Right lobe of liver (tissue), 6 donors: ENCODE measurements around the gene KDELR3. TPM values are rescaled to one million over a fixed set of nuclear protein-coding genes. Genes with fewer than 3 reads are reported as not detected.
A peak's percentile ranks its signal among the peaks of the same experiment; 100 is the strongest.

ENCODE experiments used
- ATAC-seq, 4 donors: fragments of 200-7000 bp; cut with Tn5 transposase; one replicate each; pipeline ENCODE4 v1.9.1; 2020; ENCODE audit warnings: mild to moderate bottlenecking in 4 of 4, moderate library complexity in 4 of 4
- DNase-seq, 3 donors: peaks; one replicate each; pipeline ENCODE4 v3.0.0-alpha.2; 2020
- H3K27ac ChIP-seq, 3 donors: fragments of 200-600 bp; one replicate each; pipeline ENCODE4 v1.8.0; 2022
- H3K27me3 ChIP-seq, 2 donors: fragments of 200-600 bp; one replicate each; pipeline ENCODE4 v1.8.0; 2022
- H3K36me3 ChIP-seq, 4 donors: fragments of 200-600 bp; sonication (generic) in 1 of 4; one replicate each; pipeline versions ENCODE4 v1.5.1 to v1.8.0; 2017 to 2022; ENCODE audit warnings: control low read depth in 1 of 4
- H3K4me1 ChIP-seq, 4 donors: fragments of 200-600 bp; sonication (generic) in 1 of 4; one replicate each; pipeline versions ENCODE4 v1.5.1 to v1.8.0; 2017 to 2022; ENCODE audit warnings: control low read depth in 1 of 4
- H3K4me3 ChIP-seq, 3 donors: fragments of 200-600 bp; one replicate each; pipeline ENCODE4 v1.8.0; 2022
- H3K9me3 ChIP-seq, 4 donors: fragments of 200-600 bp; sonication (generic) in 1 of 4; one replicate each; pipeline versions ENCODE4 v1.5.1 to v1.8.0; 2017 to 2022; ENCODE audit warnings: control low read depth in 1 of 4
- POLR2A ChIP-seq: fragments of 450-650 bp; IDR thresholded peaks from one replicate; pipeline ENCODE4 v1.6.1; 2017; ENCODE audit warnings: antibody characterized with exemption, mild to moderate bottlenecking
- WGBS: methylation state at CpG from one replicate; pipeline ENCODE4 v1.1.6; 2018; ENCODE audit warnings: low coverage, low lambda C conversion rate; ENCODE audit not compliant: insufficient coverage; ENCODE audit errors: missing lambda C conversion rate; 5-methylcytosine and 5-hydroxymethylcytosine counted together
- intact Hi-C, 2 donors: fragments of 100-400 bp; cut with DNase I; formaldehyde crosslinking; loops; one replicate each; pipeline versions ENCODE4 v1.11.2 to v1.14.1; 2022
- total RNA-seq, 6 experiments: library from RNA; depleted of rRNA in 2 of 6; stranded (reverse); fragments of >200 nt in 2 of 6; fragmentation: NEBNext Ultra II Directional in 3 of 6; extraction: Animal tissue kit (Norgen Biotek cat#: 25700) in 3 of 6; gene quantifications; one replicate each; pipeline versions ENCODE4 v1.1.0 to v1.2.4, GENCODE V29; 2016 to 2023
- TF ChIP-seq, protein P1 (sequence below), 4 donors: fragments of 200-600 bp in 3 of 4; fragments of 450-650 bp in 1 of 4; IDR thresholded peaks; one replicate each; pipeline versions ENCODE4 v1.5.1 to v1.8.0; 2016 to 2022; ENCODE audit warnings: antibody characterized with exemption in 4 of 4, mild to moderate bottlenecking in 2 of 4
- donor health status: DM: no; HTN: yes; CAD: no.
- donor health status: DM: no; HTN: no; CAD: no.
- donor health status: DM: no; HTN: no; CAD: no.
- donor health status: DM: no; HTN: yes; CAD: no.
- donor health status: DM: no; HTN: yes; CAD: no.

Gene KDELR3
- total RNA-seq, 6 experiments from 2014 or later = 2.4 to 53.8 (median 12.8) TPM

DNA sequence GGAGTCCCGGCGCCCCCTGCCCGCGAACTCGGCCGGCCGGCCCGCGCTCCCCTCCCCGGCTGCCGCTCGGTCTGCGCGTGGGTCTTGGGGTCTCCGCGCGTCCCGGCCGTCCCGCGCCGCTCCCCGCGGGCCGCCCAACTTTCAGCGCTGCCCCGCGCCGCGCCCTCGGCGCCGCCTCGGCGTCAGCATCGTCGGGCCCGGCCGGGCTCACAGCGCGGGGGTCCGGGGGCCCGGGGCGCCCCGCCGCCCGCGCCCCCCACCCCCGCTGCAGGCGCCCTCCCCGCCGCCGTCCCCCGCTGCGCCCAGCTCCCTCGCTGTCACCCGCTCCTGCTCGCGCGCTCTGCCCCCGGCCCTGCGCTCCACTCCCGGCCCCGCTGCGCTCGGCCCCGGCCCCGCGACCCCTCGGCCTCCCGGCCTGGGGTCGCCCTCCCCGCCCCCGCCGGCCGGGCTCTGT lies 12.8 kb upstream of the KDELR3 start, which contains the start of gene KCNJ4:
Gene KCNJ4 (minus strand): TSS at position 124 of the 454 bp plus-strand sequence. CDS start 27,067 bp downstream, outside the sequence.
- no peaks in the 10 kb centered on the region for H3K9me3 ChIP-seq
- peaks cover 7% of the 10 kb centered on the region in 2 donors for H3K27me3 ChIP-seq
- no CpG with 5 or more reads among the region's 76 CpGs for WGBS

DNA sequence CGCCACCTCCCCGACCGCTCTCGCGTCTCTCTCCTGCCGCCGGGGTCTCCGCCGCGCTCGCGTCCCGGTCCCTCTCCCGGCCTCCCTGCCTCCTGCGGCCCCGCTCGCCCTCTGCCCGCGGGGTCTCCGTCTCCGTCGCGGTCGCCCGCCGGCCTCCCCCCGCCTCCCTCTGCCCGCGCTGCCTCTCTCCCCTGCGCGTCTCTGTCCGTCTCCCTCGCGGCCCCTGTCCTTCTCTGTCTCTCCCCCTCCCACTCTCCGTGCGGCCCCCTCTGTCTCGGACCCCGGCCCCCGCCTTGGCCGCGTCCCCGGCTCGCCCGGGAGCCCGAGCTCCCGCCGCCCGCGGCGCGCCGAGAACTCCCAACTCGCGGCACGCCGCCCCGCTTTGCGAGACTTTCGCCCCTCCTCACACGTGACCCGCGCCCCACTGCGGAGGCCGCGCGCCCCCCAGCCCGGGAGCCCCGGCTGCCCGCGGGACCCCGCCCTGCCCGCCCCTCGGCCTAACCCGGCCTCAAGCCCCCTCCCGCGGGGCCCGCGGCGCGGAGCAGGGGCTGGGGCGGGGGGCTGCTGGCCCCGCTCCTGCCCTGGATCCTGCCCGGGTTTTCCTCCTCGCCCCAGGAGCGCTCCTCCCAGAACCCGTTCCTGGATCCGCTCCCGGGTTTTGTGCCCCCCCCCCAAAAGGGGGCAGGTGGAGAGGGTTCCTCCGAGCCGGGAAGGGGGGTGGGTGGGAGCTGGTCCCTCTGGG lies 12.2 kb upstream of the KDELR3 start:
- no peak overlapping the region for H3K27ac ChIP-seq
- no peaks in the 10 kb centered on the region for H3K36me3 ChIP-seq
- intact Hi-C loops = no loop called here
- DNase-seq (no peak), ATAC-seq (no peak)
- 0% methylated on average over 31 of the region's 90 CpGs for WGBS
- no peak for TF ChIP-seq POLR2A
- TF ChIP-seq, protein P1, sequence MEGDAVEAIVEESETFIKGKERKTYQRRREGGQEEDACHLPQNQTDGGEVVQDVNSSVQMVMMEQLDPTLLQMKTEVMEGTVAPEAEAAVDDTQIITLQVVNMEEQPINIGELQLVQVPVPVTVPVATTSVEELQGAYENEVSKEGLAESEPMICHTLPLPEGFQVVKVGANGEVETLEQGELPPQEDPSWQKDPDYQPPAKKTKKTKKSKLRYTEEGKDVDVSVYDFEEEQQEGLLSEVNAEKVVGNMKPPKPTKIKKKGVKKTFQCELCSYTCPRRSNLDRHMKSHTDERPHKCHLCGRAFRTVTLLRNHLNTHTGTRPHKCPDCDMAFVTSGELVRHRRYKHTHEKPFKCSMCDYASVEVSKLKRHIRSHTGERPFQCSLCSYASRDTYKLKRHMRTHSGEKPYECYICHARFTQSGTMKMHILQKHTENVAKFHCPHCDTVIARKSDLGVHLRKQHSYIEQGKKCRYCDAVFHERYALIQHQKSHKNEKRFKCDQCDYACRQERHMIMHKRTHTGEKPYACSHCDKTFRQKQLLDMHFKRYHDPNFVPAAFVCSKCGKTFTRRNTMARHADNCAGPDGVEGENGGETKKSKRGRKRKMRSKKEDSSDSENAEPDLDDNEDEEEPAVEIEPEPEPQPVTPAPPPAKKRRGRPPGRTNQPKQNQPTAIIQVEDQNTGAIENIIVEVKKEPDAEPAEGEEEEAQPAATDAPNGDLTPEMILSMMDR (IDR thresholded peaks at IDR 0.05) = no peak
- H3K9me3 ChIP-seq = no peaks in the 10 kb centered on the region
- peaks cover 7% of the 10 kb centered on the region in 2 donors for H3K27me3 ChIP-seq
- H3K4me3 ChIP-seq = peak overlapping the region in 1 of 3 donors; percentile 7
- H3K4me1 ChIP-seq = peaks cover 0 to 9% (median 0%) of the 10 kb centered on the region in 4 donors

More for the DNA sequence above, 12.8 kb upstream of the KDELR3 start, which contains the start of gene KCNJ4:
- intact Hi-C loops = no loop called here
- Histone ChIP-seq H3K4me3 (peak within 1 kb of the TSS in 2 of 3 donors; percentile 18 to 41), H3K36me3 (no peaks in the 10 kb centered on the region), H3K4me1 (peaks cover 0 to 9% (median 0%) of the 10 kb centered on the region in 4 donors), H3K27ac (no peak within 1 kb of the TSS)
- no peak for ATAC-seq
- no peak for DNase-seq
- TF ChIP-seq, protein P1 (IDR thresholded peaks at IDR 0.05) = no peak
- TF ChIP-seq POLR2A = no peak

- Histone ChIP-seq H3K27me3 (peaks cover 7% of the 10 kb centered on the region in 2 donors), H3K4me1 (peaks cover 0 to 9% (median 0%) of the 10 kb centered on the region in 4 donors), H3K27ac (no peak overlapping the region), H3K9me3 (no peaks in the 10 kb centered on the region), H3K4me3 (no peak overlapping the region), H3K36me3 (no peaks in the 10 kb centered on the region)
- ATAC-seq (no peak), DNase-seq (no peak)
- 59% methylated on average over 3 of the region's 17 CpGs for WGBS
- intact Hi-C loops = no loop called here
- no peak for TF ChIP-seq POLR2A
- TF ChIP-seq, protein P1 (IDR thresholded peaks at IDR 0.05) = no peak
Measured at GRCh38 chr22:38456272-38456835, 11.5 kb upstream of the KDELR3 start.

- H3K27me3 ChIP-seq = peaks cover 7% of the 10 kb centered on the region in 2 donors
- WGBS = 72% methylated on average over 7 of the region's 14 CpGs
Measured at GRCh38 chr22:38456841-38457699, 10.8 kb upstream of the KDELR3 start.

More at GRCh38 chr22:38456841-38457699, 10.8 kb upstream of the KDELR3 start:
- ATAC-seq (no peak), DNase-seq (no peak)
- Histone ChIP-seq H3K9me3 (no peaks in the 10 kb centered on the region), H3K27ac (no peak overlapping the region), H3K36me3 (no peaks in the 10 kb centered on the region), H3K4me3 (no peak overlapping the region), H3K4me1 (peaks cover 0 to 13% (median 4%) of the 10 kb centered on the region in 4 donors)
- no peak for TF ChIP-seq POLR2A
- TF ChIP-seq, protein P1 (IDR thresholded peaks at IDR 0.05) = no peak
- intact Hi-C loops = no loop called here
